NCI-H524 (cell line): ENCODE data around the gene OR2D3.
"Not testable (repeated sequence)": the region's sequence is repeated elsewhere in the genome, so short reads cannot be mapped to it uniquely, and the experiment has no call there.

Experiments used
- DNase-seq, 2 experiments: peaks; one replicate each; lab custom pipeline; 2025; lab: John Stamatoyannopoulos, UW

Gene OR2D3

DNA sequence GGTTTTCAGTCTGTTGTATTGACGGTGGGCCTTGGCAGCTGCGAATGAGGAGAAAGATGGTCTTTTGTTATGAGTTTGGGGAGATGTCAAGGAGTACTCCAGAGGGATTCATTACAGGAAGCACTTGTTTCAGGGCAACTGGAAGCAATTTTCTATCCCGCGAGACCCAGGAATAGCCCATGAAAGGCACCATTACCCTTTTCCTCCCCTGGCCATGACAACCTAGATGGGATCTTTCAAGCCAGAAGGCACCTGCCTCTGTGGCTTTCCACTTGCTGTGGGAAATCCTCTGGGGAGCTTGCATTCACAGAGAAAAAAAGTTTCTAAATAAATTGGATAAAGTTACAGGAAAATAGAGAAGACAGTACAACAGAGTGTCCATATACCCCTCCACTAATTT is 8.1 kb downstream of the OR2D3 start:
- DNase-seq: no peak

DNA sequence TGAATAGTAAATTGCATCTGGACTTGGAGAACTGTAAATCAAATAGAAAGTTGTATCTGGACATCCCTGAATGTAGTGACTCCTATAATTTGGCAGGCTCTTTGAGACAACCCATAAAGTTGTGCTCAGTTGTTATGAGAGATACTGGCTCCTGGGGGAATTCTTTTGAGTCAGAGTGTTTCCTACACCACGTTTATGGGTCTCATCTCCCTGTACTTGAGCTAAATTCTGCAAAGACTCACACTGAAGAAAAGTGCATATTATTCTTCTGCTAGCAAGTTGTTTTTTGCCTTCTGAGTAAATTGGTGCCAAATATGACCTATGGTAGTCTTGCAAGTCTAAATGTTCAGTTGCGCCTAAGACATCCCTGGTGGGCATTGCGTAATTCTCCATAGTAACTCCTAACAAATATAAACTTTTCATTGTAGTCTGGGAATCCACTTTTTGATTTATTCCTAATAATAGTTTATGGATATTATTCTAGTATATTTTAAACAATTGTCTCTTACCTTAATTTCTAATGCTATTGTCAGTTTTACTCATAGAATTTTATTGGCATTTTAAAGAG is 10.4 kb downstream of the OR2D3 start:
- DNase-seq: no peak

DNA sequence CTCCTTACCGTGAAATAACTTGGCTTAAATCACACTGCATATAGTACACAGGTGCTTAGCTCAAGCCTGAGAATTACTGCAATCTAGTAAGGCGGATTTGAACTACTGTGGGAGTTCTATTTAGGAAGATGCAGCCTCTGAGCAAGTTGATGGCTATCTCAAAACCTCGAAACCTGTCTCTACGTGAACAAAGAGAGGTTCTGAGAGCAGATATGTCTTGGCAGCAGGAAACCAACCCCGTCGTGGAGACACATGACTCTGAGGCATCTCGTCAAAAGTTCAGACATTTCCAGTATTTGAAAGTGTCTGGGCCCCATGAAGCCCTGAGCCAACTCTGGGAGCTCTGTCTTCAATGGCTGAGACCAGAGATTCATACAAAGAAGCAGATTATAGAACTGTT is 11.3 kb downstream of the OR2D3 start:
- DNase-seq: no peak

DNA sequence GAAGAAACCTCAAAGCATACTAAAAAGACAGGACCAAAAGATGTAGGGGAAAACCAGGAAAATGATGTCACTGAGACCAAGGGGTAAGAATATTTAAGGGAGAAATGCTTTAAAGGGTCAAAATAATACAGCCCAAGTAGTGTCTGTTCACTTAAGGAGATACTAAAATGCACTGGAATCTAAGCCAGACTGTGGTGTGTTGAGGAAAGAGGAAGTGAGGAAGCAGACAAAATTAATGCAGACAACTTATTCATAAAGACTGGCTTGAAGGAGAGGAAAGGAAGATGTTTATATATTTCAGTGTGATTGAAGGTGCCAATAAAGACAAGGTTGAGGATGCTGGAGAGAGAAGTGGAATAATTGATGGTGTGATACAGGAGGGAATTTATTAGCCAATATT is 21.2 kb downstream of the OR2D3 start:
- DNase-seq: no peak

DNA sequence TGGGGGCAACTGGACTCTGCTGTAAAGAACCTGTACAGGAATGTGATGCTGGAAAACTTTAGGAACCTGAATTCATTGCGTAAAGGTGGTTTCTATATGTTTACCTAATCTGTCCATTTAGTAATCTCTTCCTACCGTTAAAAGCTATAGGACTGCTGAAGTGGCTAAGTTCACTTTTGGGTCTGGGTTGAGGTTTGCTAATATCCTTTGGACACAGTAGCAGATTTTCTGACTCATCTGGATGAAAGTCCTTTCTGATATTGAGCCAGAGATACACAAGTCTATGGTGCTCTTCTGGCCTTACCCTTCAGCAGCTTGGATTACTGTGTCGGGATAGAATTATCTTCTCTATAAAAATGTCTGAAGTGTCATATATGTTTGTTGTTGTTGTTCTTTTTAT is 22.3 kb downstream of the OR2D3 start:
- no peak for DNase-seq

DNA sequence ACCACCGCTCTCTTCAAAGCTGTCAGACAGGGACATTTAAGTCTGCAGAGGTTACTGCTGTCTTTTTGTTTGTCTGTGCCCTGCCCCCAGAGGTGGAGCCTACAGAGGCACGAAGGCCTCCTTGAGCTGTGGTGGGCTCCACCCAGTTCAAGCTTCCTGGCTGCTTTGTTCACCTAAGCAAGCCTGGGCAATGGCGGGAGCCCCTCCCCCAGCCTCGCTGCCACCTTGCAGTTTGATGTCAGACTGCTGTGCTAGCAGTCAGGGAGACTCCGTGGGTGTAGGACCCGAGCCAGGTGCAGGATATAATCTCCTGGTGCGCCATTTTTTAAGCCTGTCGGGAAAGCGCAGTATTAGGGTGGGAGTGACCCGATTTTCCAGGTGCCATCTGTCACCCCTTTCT is 33.4 kb downstream of the OR2D3 start:
- not testable (repeated sequence) for DNase-seq

DNA sequence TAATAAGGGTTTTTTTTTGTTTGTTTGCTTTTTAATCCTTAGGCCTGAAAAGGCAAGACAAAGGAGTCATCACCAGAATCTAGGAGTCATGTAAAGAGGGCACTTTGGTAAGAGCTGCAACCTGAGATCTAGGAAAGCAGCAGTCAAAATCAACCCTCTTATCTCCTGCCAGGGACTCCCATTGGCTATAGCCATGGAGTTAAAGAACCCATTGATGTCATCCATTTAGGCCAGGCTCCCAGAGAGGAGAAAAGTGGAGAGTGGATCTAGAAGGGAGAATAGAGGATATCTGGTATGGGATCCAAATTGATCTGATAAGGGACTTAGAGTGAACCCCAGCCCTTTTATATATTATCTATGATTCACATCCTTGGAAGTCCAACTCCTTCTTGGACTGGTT is 41.3 kb downstream of the OR2D3 start:
- no peak for DNase-seq

DNA sequence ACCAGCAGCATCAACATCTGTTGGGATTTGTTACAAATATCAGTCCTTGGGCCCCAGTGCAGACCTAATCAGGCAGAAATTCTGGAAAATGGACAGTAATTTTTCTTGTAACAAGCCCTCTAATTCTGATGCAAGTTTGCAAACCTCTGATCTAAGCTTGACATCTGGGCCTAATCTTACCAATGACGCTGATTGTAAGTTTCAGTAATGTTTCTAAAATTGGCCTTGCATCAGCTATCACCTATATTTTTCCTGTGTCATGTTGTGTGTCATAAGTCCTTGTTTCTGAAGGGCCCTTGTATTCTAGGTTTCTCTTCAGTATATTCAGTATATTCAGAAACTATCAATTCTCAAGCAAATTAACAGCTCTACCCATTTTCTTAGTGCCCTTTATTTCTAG is 41.9 kb downstream of the OR2D3 start:
- DNase-seq: no peak

DNA sequence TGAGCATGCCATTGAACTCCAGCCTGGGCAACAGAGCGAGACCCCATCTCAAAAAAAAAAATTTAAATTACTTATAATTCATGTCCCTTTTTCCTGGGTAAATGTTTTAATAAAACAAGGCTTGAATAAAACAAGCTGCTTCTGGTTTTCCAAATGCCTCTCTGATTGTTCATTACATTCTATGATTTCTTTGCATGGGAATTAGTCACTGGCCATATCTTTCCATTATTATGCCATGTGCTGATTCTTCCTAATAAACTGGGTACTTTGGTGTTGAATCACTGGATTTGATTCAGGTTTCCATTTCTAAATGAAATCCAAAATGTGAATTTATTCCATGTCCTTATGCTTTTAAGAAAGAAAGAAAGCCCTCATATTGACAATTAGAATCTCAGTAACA is 48.0 kb downstream of the OR2D3 start:
- no peak for DNase-seq

DNA sequence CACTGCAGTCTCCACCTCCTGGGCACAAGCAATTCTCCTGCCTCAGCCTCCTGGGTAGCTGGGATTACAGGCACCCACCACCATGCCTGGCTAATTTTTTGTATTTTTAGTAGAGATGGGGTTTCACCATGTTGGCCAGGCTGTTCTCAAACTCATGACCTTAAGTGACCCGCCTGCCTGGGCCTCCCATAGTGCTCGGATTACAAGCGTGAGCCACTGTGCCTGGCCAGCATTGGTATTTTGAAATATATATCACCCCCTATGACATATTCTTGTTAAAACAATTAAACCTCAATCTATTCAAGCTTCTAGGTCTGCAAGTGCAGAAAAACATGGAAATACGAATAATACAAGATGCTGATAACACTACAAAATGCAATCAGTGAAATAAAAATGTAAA is 49.1 kb downstream of the OR2D3 start:
- not testable (repeated sequence) for DNase-seq
